HL-60 (cell line): ENCODE results near the gene CFAP45.

Experiments
- DNase-seq, 2 experiments: peaks; one replicate each; pipeline ENCODE4 v3.0.0-alpha.2; 2010 to 2020; ENCODE audit warnings: low read depth in 1 of 2, low spot score in 1 of 2
- H3K27ac ChIP-seq: fragments of 250-450 bp; sonication (Bioruptor Pico); replicated peaks from 2 replicates; pipeline ENCODE4 v1.5.1; 2020; ENCODE audit warnings: mild to moderate bottlenecking, moderate library complexity
- H3K27me3 ChIP-seq: fragments of 250-450 bp; sonication (Bioruptor Pico); 2 replicates; pipeline ENCODE4 v1.5.1; 2021; ENCODE audit warnings: mild to moderate bottlenecking, moderate library complexity; ENCODE audit not compliant: insufficient read depth, poor library complexity, severe bottlenecking
- H3K4me3 ChIP-seq: replicated peaks from 2 replicates; pipeline ENCODE4 v1.5.1; 2011; ENCODE audit warnings: mild to moderate bottlenecking, control low read depth, low read length; ENCODE audit not compliant: insufficient read depth
- CTCF ChIP-seq: IDR thresholded peaks from one replicate; pipeline ENCODE4 v1.5.1; 2011; ENCODE audit warnings: low read length, control low read depth, inconsistent platforms; ENCODE audit not compliant: insufficient read depth
- GABPA ChIP-seq: IDR thresholded peaks from 2 replicates; pipeline ENCODE4 v1.6.1; 2012; ENCODE audit warnings: low read depth
- POLR2AphosphoS5 ChIP-seq: IDR thresholded peaks from 2 replicates; pipeline ENCODE4 v1.6.1; 2012; ENCODE audit warnings: low read depth
- REST ChIP-seq: IDR thresholded peaks from 2 replicates; pipeline ENCODE4 v1.6.1; 2012; ENCODE audit warnings: low read depth; ENCODE audit not compliant: insufficient replicate concordance
- SPI1 ChIP-seq: IDR thresholded peaks from 2 replicates; pipeline ENCODE4 v1.6.1; 2012; ENCODE audit warnings: low read depth, mild to moderate bottlenecking, borderline replicate concordance

Gene CFAP45

GRCh38 chr1:159884296-159884695, 15.7 kb downstream of the CFAP45 start:
- H3K27ac ChIP-seq: no peak overlapping the region
- DNase-seq: no peak
- TF ChIP-seq GABPA (no peak), CTCF (no peak), REST (no peak), SPI1 (no peak), POLR2AphosphoS5 (no peak)
- H3K27me3 ChIP-seq: no peaks in the 10 kb centered on the region
- H3K4me3 ChIP-seq: no peak overlapping the region

GRCh38 chr1:159883134-159883533, 16.8 kb downstream of the CFAP45 start:
- no peak overlapping the region for H3K27ac ChIP-seq
- TF ChIP-seq REST: no peak
- no peak for DNase-seq
- H3K4me3 ChIP-seq: no peak overlapping the region
- no peaks in the 10 kb centered on the region for H3K27me3 ChIP-seq

- TF ChIP-seq CTCF (no peak), GABPA (no peak)
- no peak overlapping the region for H3K4me3 ChIP-seq
Measured at GRCh38 chr1:159882527-159882862, 17.5 kb downstream of the CFAP45 start.

GRCh38 chr1:159881622-159882526, 18.1 kb downstream of the CFAP45 start:
- Histone ChIP-seq H3K4me3 (no peak overlapping the region), H3K27ac (no peak overlapping the region), H3K27me3 (no peaks in the 10 kb centered on the region)
- peak; percentile 55 to 98 for DNase-seq
- no peak for TF ChIP-seq POLR2AphosphoS5

More at GRCh38 chr1:159882527-159882862, 17.5 kb downstream of the CFAP45 start:
- DNase-seq: peak in 1 of 2 experiments; percentile 78
- H3K27me3 ChIP-seq: no peaks in the 10 kb centered on the region
- no peak overlapping the region for H3K27ac ChIP-seq

- Histone ChIP-seq H3K27ac (no peak overlapping the region), H3K27me3 (no peaks in the 10 kb centered on the region), H3K4me3 (no peak overlapping the region)
- DNase-seq: peak in 1 of 2 experiments; percentile 8
- peak; percentile 45; the same call in 1 of the 2 replicates for TF ChIP-seq SPI1
- no peak for TF ChIP-seq CTCF
Measured at GRCh38 chr1:159880430-159880829, 19.5 kb downstream of the CFAP45 start.
